Suprapubic skin (tissue), 4 donors: Measurements from ENCODE around the gene TSSC4.

ENCODE experiments used
- CTCF ChIP-seq, 2 donors: fragments of 200-600 bp in 1 of 2; fragments of 450-650 bp in 1 of 2; sonication (generic) in 1 of 2; IDR thresholded peaks; one replicate each; pipeline ENCODE4 v1.5.1; 2016 to 2019; ENCODE audit warnings: antibody characterized with exemption in 2 of 2, mild to moderate bottlenecking in 1 of 2, moderate library complexity in 1 of 2
- POLR2A ChIP-seq, 2 donors: fragments of 450-650 bp; IDR thresholded peaks; one replicate each; pipeline ENCODE4 v1.6.1; 2017; ENCODE audit warnings: antibody characterized with exemption in 2 of 2, mild to moderate bottlenecking in 2 of 2, moderate library complexity in 2 of 2
- POLR2AphosphoS5 ChIP-seq, 3 donors: sonication (generic); formaldehyde crosslinking; IDR thresholded peaks; one replicate each; pipeline ENCODE4 v1.6.1; 2017; ENCODE audit warnings: antibody characterized with exemption in 3 of 3

GRCh38 chr11:2434506-2435255 lies 34.1 kb downstream of the TSSC4 start:
- TF ChIP-seq CTCF (IDR thresholded peaks at IDR 0.05), result no peak
- TF ChIP-seq POLR2A (IDR thresholded peaks at IDR 0.05), result no peak
- TF ChIP-seq POLR2AphosphoS5 (IDR thresholded peaks at IDR 0.05), result no peak
